GM21423 (cell line): ENCODE data around the gene PDE3A.

Experiments
- ATAC-seq: cut with Tn5 transposase; IDR thresholded peaks from one replicate; pipeline ENCODE4 v1.9.1; 2021; ENCODE audit warnings: mild to moderate bottlenecking, moderate library complexity; ENCODE audit not compliant: unreplicated experiment

PDE3A gene

DNA sequence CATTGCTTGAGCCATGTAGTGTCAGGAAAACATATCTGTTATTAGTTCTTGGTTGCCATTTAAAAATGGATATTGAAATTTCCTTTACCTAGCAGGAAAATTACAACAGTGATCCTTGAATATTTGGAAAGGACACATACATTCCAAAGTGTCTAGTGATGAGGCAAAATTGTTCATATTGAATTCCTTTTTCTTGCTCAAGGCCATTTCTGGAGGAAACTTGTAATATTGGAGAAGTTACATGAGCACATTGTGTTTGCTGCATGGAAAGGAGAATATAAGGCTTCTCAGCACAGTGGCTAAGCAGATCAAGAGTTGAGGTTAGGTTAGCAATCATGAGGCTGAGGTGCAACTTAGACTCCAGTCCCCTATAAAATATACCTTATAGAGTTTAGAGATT, 121.9 kb downstream of the PDE3A start:
- ATAC-seq = no peak

DNA sequence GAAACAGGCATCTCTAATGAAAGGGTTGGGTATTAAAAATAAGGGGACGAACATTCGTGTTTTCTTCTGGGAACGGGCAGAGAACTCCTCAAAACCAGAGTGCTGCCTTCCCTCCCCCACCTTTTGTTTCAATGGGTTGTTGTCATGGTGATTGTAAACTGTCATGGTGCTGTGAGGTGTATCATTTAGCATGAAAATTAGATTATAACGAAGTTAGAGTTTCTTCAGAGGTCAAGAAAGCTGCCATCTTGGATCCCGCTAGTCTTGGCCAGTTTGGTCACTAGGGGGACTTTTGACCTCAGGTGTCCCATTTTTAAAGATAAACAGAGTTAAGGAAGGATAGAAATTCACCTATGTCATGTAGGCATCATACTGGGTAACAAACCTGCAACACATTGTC, 123.0 kb downstream of the PDE3A start:
- ATAC-seq = no peak

DNA sequence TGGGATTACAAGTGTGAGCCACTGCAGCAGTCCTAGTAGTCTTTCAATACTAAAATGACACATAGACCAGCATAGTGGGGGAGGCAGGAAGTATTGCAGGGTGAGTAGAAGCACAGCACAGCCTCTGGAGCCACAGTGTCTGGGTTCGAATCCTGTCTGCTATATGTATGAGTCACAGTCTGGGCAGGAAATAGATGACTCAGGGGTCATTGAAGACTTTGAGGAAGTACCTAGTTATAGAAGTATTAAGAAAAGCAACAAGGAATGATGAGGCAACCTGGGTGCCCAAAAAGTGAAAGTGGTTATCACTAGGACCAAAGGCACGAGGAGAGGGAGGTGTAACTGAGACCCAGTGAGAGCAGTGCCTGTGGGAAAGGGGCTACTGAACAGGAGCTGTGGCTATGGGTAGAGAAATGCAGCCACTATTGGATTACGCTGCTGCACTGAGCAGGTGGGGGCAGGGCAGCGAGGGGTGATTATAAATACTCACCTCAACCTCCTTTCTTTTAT, 124.0 kb downstream of the PDE3A start:
- no peak for ATAC-seq

DNA sequence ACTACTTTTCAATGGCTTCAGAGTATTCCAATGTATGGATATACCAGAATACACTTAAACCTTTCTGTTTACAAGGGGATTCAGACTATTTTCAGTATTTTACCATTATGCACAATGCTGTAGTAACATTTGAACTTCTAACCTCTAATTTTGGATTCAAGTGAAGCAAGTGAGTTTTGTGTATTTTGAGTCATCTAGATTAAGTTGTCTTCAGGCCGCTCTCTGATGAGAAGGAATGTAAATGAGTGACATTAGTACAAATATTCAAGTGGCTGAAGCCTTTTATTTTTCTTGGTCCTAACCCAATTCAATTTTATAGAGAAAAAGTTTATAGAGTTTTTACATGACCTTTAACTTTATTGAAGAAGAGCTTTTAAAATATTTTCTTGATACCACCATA, 125.6 kb downstream of the PDE3A start:
- no peak for ATAC-seq

DNA sequence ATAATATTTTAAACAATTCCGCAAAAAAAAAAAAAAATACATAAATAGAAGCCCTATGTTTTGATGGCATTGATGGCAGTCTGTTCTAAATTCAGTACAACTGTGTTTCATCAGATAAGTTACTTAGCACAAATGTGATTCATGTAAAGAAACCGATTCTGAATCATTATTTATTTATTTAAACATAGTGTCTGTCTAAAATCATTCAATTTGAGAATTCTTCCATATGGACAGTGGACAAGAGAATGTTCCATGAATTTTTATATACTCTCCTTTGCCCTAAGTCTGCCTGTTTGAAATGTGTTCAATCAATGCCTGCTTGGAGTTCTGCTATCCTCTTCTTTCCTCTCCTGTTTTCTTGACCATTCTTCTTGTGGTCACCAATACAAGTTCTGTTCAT, 126.5 kb downstream of the PDE3A start:
- no peak for ATAC-seq

DNA sequence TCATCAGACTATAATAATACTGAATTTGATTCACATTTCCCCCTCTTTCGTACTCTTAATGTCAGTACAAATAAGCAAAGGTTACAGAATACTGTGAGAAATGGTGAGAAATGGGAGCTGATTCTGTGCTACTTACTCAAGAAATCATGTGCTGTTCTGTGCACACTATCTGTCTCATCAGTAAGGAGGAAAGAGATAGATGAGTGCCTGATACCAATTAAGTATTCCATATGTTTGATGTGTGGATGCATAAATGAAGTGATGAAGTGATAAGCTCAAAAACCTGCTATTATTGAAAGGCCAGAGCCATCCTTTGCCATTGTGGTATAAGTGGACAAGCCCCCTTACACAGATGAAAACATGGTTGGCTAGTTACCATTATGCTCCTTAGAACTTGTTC, 127.7 kb downstream of the PDE3A start:
- no peak for ATAC-seq

DNA sequence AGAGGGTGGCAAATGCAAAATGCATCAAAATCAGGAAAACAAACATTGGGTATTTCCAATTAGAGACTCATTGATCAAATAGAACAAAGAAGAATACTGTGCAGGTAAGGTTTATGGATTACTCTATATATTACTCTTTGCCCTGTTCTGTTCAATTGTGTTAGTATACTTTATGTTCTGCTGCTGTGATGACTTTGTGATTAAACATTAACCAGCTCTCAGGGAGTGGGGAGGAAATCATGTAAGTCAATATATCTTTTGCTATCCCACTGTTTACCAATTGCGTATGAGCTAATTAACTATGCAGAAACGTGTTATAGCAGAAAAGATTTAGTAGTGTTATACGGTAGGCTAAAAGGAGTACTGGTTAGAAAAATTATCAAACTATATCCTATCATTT, 129.4 kb downstream of the PDE3A start:
- ATAC-seq = no peak

DNA sequence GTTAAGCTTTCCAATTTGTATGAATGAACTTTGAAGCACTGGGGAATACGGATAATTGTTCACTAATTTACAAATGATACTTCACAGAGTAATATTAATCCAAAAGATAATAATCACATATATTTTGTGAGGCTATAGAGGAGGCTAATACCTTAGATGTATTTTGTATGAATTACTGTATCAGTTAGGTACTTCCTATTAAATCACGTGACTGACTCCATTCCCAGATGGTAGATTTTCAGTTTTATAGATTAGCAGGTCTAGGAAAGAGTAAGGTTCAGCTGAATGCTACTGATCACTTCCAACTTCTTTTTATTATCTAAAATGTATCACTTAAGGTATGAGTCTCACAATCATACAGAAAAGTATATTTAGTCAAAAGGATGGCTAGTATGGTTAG, 133.6 kb downstream of the PDE3A start:
- ATAC-seq = no peak

DNA sequence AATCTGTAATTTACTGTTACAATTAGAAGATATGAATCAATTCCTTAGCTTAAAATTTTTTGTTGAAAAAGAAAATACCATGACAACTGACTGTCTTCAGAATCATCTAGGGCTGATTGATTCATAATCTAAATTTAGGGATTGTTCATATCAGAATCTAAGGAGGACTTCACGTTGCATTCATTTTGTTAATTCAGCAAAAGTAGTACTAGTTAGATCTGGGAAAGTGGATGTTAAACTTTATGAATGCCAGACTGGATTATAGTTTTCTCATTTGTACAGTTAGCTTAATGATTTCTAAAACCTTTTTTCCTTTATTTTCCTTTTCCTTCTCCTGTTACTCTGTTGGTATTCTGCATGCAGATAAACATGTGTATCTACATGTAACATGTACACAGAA, 135.5 kb downstream of the PDE3A start:
- no peak for ATAC-seq

DNA sequence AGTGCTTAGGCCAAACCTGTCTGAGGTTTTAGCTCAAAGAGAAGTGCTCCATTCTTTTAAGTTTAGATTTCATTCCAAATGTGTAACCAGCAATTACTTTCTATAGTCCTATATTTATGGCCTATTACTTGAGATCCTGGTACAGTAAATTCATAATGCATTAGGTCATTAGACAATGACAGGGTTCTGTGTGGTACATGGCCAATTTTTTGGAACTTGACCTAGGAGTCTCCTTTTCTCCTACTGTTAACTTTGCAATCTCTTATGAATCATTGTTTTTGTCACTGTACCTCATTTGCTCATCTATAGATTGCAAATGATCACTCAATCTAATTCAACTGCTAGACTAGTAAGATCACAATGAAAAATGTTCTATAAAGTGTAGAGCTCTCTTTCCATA, 136.7 kb downstream of the PDE3A start:
- no peak for ATAC-seq

DNA sequence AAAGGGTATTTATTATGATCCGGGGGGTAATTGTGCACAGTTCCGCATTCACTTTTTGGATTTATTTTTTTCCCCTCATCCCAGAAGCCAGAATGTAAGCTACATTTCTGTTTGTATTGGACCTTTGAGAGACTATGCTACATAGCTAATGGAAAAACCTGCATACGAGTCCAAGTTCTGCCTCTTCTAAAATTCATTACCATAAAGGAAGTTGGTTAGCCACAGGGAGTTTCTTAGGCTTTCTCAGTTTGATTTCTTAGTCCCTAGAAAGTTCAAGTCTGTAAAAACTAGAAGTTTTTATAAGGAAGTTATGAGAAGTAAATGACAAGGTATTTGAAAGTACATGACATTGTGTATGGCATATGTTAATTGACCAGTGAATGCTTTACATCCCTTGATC, 138.7 kb downstream of the PDE3A start:
- ATAC-seq = no peak

DNA sequence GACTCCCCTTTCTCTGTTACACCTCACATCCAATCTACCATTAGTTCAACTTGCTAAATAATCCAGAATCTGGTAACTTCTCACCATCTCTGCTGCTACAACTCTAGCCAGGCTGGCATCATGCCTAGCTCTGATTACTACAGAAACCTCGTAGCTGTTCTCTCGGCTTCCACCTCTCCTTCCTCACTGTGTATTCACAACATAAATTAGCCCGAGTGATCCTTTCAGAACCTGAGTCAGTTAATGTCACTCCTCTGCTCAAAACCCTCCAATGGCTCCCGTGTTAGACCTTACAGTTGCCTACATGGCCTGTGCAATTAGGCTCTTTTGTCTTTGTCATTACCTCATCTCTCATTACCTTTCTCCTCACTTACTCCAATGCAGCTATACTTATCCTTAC, 139.4 kb downstream of the PDE3A start:
- ATAC-seq = no peak

DNA sequence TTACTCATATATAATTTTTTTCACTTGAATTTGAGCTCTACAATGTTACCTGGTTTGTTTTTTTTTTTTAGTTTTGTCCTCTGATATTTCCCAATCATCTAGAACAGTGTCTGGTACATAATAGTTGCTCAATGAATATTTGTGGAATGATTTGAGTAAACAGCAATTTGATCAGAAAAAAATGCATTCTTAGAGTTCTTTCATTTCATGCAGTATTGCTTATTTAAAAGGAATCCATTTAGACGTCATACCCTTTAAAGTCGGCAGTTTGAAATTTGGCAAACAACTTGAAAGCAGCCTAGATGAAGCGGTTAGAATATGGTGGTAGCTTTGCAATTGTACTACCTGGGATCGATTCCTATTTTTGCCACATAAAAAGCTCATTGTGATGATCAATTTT, 140.0 kb downstream of the PDE3A start:
- no peak for ATAC-seq

DNA sequence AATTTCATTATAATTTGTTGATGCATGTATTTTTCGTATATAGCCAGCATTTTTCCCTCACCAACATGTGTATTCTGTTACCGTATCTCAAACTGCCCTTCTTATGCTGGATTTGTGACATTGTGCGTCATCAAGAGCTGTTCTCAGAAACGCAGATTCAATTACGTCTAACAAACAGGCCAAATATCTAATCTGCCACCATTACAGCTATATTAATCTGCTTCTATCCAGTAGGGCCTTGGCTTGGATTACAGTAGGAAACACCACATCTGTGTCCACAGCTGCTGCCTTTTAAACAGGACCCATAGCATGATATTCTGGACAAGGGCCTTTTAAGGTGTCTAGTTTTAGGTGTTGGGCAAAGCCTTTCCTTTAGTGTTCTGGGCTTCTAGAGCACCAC, 140.6 kb downstream of the PDE3A start:
- no peak for ATAC-seq

DNA sequence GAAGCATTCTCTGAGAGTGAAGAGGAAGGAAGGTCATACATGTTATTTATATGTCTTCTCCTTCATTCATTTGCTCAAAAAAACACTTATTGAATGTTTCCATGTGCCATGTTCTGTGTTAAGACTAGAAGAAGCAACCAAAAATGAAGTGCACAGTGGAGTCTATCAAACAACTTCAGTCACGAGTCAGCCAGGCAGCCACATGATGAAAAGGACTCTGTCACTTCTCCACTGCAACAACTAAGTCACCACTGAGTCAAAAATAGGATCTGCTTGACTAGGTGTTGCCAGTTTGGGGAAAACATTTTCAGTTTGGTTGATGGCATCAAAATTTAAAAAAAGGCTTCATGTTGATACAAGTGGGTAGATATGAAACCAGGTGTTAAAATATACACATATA, 142.5 kb downstream of the PDE3A start:
- ATAC-seq = no peak

DNA sequence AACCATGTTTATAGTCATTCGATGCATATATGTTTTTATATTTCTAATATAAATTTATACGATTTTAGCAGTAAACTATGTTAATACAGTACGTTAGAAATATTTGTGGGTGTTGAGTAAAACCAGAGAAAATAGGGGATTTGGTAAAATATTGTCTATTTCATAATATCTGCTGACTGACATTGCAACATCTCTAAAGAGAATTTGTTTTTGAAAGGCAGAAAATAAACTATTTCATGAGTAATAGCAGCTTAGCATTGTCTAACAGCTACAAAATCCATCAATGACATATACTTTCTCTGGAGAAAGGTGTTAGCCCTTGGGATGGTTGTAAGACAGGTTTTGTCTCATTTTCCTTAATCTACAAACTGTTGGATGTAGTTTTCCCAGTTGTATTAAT, 144.9 kb downstream of the PDE3A start:
- no peak for ATAC-seq

DNA sequence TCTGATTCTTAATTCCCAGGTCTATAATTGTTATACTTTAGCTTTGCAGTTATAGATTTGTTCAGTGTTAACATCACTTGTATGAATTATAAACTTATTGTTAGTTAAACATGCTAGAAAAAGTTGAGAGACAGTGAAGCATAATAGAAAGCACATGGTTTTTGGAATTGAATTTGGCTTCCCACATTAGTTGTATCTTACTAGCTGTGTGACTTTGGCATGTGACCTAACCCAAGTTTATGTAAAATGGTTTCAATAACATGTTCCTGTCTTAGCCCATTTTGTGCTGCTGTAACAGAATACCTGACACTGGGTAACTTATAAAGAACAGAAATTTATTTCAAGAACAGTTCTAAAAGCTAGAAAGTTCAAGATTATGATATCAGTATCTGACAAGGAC, 146.3 kb downstream of the PDE3A start:
- ATAC-seq = no peak

DNA sequence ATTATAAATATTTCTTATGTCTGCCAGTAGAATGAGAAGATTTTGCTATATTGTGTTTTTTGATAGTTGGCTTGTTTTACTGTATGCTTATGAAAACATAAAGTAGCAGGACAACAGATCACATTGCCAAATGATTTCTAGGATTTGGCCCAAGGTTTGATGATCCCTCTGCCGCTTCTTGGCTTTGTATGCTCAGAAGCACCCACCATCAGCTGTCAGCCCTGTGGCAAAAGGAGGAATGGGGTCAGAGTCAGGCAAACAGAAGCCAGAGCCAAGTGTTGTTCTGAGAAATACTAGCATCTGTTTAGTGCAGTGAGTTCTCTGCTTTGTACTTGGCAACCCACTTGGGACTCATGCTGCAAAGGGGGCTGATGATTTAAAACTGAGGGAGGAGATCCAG, 152.2 kb downstream of the PDE3A start:
- no peak for ATAC-seq

DNA sequence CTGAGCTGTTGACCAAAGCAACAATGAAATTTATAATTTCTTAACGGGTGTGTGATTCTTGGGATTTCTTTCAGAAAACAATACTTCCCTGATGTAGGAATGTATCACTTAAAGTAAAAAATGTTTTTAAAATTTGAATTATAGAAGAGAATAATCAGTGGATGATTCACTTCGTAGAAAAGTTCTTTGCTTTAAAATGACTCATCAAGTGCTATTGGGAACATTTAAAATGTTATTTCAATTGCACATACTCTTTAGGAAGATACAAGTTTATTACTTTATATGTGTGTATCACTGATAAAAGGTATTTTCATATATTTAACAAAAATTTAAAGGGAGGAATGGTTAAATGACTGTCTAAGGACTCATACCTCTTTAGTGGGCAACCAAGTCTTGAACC, 155.3 kb downstream of the PDE3A start:
- ATAC-seq = no peak

DNA sequence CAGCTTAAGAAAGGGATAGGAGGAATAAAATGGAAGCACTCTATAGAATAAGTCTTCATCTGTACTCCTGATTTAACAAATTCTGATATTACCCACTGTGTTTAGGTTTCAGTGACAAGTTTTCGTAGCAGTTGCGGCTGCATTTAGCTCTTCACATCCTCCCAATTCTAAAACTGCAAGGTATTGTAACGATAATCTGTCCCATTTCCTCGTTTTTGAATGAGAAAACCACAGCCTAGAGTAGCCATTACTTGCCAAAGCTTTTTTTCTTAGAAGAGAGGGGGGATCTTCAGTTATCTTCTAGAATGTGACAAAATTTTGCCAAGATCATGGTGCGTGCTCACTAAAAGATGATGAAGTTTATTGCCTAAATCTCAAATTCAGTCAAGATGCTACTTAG, 155.8 kb downstream of the PDE3A start:
- ATAC-seq = no peak

DNA sequence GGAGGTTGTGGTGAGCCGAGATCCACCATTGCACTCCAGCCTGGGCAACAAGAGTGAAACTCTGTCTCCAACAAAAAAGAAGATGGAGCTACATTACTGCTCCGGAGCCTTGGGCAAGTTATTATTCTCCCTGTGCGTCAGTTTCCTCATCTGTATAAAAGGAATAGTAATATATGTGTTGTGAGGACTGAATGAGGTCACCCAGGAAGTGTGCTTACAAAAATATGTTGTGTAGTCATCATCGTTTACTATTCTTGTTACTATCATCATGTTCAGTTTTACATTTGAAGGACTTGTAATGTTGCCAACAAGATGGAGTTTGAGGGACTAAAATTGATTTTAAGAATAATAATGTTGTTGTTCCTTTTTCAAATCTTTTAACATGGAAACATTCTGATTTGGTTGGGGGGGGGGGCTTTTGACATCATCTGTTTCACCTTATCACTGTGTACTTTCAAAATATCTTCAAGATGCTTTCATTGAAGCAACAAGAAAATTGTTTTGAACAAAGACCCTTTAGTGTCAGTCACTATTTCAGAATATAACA, 156.8 kb downstream of the PDE3A start:
- no peak for ATAC-seq

DNA sequence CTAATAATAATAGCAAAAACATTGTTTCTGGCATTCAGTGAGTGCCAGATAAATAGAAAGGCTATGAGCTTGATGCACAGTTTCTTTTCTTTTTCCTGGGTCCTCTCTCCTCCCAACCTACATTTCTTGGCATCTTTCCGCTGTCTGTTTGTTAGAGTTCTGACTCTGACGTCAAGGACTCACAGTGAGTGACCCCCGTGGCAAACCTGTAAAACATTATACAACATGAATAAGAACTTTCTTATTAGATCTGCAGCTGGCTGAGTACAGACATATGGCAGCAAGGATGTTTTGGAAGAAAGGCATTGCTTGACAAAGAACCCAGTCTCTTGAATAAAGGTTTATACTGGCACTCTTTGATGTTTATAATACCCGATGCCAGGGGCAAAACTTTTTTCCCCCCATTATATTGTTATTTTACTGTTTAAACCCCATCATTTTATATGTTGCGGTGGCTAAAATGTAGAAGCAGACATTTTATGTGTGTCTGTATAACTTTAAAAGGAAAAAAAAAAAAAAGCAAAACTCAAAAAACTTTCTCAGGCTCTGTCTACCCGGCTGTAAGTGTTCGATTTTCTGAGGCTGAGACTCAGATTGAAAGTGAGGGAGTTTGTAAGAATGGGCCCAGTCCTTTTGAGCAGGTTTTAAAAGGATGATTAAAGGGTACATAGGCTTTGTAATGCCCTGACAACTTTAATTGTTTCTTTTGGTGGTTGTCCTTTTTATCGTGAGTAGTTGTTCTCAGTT, 159.3 kb downstream of the PDE3A start:
- ATAC-seq = no peak

DNA sequence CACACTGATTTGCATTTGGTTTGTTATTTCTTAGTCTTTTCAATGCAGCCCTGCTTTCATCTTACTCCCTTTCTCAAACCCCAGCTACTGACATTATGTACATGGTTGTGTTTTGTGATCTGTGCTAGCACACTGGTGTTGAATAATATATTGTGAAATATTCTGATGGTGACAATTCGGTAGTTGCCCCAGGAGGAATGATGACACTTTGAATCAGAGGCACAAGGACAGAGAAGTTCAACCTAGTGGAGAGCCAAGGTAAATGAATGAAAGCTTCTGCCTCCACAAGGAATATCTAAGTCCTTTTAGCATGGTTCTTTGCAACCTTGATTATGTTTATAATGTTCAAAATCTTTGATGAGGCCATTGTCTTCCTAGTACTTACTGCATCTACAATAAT, 159.9 kb downstream of the PDE3A start:
- no peak for ATAC-seq
